DMS 273 treated with DMSO at 0.1 percent for 48 hours (cell line): ENCODE measurements around the gene TGFB1I1.
A peak's percentile ranks its signal among the peaks of the same experiment; 100 is the strongest.
"Not testable (repeated sequence)": the region's sequence is repeated elsewhere in the genome, so short reads cannot be mapped to it uniquely, and the experiment has no call there.

Experiments
- DNase-seq: peaks from one replicate; lab custom pipeline; 2025; lab: John Stamatoyannopoulos, UW

The TGFB1I1 gene

DNA sequence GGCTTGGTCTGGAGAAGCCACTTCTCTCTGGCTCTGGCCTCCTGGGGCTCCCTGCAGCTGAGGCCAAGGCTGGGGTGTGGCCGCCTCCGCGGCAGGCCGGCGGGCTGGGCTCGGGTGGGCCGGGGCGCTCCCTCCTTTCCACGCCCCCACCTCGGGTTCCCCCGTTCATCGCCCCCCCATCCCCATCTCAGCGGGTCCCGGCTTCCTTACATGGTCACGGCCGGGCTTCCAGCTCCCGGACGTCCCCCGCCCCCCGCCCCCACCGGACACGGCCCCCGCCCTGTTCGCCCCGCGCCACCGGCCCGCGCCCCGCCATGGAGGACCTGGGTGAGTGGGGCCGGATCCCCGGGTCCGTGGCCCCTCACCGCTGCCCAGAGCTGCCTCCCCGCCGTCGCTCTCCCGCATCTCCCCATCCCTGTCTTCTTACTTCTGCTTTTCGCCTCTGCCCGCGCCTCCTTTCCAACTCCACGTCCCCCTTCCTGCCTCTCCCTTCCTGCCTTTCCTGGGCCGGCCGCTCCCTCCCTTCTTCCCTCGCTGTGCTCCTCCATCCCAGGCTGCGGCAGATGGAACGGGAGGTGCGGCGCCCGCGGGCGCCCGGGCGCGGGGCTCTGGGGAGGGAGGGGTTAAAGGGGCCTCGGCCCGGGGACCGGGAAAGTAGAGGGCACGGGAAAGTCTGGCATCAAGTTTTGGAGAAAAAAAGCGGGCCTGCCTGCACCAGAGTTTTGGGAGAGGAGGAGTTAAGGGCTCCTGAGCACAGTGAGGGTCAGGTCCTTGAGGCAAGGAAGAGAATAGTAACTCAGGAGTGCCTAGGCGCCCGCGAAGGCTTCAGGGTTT lies at the start of gene TGFB1I1:
TGFB1I1 (plus strand) TSS at position 278 of the 834 bp plus-strand sequence; CDS start at position 315, 37 bp downstream.
- DNase-seq: no peak

DNA sequence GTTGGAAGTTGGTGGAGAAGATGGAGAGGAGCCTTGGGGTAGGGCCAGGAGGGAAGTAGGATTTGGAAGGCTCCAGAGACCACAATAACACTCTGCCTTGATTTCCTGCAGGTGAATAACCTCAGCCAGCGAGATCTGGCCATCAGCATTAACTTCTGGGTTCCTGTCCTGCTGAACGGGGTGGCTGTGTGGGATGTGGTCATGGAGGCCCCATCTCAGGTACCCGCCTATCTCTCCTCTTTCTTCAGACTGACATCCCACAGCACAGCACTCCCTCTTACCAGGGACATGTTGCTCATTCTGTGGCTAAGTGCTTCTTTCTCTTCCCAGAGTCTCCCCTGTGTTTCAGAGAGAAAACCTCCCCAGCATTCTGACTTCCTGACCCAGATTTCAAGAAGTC lies 48.7 kb upstream of the TGFB1I1 start:
- no peak for DNase-seq

DNA sequence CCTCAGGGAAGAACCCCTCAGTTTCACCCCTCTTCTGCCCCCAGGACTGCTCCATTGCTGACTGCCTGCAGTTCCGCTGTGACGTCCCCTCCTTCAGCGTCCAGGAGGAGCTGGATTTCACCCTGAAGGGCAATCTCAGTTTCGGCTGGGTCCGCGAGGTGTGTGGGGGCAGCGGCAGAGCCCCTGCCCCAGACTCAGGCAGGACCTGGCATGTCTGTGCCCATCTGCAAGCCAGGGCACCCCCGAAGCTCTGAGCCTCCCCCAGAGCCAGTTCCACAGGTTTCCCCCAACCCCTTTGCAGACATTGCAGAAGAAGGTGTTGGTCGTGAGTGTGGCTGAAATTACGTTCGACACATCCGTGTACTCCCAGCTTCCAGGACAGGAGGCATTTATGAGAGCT lies 48.2 kb upstream of the TGFB1I1 start:
- no peak for DNase-seq

DNA sequence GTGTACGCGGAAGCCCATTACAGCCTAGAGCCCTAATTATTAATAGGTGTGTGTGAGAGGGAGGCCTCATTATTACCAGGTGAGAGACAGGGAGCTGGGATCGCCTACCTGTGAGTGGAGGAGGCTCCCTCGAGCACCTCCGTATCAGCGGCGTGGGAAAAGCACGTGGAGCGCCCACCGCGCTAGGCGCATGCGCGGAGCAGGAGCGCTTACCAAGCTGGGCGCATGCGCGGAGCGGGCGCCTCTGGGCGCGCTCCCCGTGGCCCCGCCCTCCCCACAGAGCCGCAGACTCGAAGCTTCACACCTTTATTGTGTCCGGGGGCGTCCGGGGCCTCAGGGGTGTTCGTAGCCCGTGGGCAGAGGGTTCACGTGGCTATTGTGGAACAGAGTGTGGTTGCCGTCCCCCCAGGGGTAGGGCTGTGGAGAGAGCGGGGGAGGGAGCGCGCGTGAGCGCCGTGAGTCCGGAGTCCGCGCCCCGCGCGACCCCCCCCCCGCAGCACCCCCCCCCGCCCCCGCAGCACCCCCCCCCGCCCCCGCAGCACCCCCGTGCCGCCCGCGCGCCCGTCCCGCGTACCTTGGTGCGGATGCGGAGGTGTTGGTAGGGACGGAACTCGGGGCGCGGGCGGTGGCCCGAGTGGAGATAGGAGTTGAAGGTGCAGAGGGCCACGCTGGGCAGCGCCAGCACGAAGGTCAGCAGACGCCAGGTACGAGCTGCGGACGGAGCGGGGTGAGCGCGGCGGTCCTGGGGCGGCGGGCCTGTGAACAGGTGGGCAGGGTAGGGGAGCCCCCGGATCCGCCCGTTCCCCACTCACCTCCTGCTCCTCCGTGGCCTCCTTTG lies 44.3 kb upstream of the TGFB1I1 start:
- no peak for DNase-seq

DNA sequence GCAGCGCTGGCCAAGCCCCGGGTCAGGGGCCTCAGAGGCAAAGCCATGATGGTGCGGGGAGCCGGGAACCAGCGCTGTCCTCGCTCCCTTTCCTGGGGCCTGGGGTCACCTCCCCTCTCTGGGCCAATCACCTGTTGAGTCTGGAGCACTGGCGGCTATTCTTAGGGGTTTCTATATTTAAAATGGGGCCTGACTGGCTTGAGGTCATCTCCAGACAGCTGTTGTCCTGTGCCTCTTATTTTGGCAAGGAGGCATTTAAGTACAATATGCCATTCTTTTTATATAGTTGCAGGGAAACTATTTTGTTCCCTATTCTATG lies 43.7 kb upstream of the TGFB1I1 start, which contains the start of gene COX6A2:
COX6A2 (minus strand) TSS at position 82 of the 319 bp plus-strand sequence; CDS start at position 47, 35 bp downstream.
- no peak for DNase-seq

DNA sequence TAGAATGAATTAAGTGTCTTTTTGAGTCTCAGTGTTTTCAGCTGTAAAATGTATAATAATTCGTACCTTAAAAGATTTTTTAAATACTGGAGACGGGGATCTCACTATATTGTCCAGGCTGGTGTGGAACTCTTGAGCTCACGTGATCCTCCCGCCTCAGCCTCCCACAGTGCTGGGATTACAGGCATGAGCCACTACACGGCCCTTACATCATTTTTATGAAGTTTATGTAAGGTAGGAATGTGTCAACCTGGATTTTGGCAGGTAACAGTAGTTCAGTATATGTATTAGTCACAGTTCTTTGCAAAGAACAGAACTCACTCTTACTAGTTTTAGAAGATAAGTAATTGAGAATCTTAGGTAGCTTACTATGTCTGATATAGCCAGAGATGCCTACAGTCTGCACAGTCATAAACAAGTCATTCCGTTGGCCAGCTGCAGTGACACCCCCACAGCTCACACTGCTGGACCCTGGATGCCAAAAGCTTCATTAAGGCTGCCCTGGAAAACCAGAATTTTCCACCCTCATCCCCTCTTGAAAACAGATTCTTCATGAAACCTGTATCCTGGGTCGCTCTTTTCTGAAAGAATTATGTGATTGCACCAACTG lies 43.2 kb upstream of the TGFB1I1 start:
- DNase-seq: no peak

DNA sequence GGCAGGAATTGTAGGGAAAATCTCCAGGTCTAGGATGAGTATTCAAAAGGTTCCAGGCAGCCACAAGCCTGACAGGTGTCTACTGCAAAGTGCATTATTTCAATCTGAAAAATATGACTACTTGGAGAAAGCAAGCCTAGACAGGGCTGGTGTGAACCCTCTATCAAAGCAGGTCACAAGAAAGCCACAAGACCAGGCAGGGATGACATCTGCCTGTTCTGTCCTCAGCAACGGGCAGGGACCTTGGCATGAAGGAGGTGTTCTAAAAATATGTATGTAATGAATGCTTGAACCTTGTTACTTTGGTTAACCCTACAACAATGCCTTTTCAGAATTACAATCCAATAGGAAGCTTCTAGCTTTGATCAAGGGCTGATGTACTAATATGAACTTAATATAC lies 42.6 kb upstream of the TGFB1I1 start:
- DNase-seq: no peak

DNA sequence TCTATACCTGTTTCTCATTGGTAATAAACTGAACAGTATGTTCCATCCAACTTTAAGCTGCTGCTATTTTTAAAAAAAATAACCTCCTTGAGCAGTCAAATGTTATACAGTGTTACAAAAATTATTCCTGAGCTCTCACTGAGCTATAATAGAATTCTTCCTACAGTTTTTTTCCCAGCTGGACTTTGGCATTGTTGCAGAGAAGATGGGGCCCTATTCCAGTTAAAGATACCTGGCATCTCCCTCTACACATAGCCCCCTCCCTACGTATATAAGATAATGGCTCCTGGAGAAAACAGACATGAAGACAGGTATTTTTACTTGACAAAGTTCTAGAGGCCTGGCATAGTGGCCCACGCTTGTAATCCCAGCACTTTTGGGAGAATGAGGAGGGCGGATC lies 42.2 kb upstream of the TGFB1I1 start:
- DNase-seq: no peak

DNA sequence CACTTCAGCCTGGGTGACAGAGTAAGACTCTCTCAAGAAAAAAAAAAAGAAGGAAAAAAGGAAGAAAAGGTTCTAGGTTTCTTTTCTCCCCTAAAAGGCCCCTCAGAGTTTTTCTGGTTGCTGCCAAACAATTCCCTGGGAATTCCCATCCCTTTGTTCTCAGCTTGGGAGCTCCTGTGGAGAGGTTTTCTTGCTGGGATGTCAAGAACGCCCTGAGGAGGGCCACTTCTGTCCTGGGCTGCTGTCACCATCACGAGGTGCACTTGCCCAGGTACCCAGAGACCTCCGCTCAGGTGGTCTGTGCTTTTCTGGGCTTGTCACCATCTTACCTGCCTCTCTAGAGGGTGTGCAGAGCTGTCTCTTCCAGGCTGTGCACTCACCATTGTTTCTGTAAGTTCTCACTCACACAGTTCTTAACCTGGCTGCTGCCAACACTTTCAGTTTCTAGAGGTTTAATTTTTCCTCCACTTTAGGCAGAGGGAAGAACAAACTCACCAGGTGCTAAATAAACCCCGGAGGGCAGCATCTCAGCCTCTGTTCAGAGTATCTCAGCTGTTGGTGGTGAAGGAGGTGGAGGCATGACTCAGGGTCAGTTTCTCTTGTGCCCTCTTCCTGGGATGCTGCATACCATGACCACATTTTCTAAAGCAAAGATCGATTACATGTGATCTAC lies 41.4 kb upstream of the TGFB1I1 start:
- no peak for DNase-seq

DNA sequence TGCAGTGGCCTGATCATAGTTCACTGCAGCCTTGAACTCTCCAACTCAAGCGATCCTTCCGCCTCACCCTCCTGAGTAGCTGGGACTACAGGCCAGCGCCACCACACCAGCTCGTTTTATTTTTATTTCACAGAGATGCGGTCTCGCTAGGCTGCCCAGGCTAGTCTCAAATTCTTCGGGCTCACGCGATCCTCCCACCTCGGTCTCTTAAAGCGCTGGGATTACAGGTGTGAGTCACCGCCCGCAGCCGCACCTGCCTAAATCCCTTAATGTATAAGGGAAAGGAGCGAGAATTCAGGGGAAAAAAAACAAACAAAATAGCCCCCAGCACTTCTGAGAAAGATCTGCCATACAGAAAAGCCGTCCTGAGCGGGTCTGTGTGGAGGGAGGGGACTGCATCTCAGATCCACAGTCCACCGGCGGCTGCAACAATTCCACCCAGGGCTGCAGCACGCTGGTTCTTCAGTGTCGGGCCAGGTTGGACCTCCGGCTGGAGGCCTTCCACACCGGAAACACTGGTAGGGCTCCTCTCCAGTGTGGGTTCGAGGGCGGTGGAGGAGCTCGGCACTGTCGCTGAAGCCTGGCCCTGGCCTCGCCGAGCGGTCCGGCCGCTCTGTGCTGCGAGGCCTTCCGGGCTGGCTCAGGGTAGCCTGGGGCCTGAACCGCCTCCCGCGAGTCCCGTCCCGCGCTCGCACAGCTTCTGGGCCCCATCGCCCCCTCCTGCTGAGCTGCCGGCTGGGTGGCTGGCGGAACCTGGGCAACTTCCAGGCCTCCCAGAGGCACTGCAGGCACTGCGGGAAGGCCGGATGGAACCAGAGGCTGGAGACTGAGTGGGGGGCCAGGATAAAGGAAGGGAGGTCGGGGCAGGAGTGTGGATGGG lies 36.4 kb upstream of the TGFB1I1 start:
- no peak for DNase-seq

DNA sequence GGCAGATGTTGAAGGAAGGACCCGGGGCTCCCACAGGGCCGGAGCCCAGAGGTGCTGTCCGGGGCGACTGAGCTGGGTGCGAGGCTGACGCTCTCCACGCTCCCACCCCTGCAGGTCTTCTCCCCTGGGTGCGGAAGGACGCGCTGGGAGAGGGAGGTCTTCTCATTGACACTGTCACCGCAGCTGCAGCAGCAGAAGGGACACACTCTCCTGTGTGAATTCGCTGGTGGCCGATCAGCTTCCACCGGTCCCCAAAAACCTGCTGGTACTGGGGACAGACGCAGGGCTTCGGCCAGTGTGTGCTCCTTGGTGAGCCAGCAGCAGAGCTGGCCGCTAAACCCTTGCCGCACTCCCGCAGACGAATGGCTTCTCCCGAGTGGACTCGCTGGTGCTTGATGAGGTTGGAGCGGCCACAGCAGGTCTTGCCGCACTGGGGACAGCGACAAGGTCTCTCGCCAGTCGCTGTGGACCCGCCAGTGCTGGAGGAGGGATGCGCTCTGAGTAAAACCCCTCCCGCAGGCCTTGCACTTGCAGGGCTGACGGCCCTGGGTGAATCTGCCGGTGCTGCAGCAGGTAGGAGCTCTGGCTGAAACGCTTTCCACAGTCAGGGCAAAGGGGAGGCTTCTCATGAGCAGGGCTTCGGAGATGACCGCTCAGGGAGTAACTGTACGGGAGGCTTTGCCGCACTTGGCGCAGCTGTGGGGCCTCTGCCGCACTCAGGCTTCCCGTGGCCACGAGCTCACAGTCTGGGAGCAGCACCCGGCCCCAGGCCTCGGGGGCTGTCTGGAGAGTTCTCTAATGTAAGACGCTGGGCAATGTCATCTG lies 35.5 kb upstream of the TGFB1I1 start:
- no peak for DNase-seq

DNA sequence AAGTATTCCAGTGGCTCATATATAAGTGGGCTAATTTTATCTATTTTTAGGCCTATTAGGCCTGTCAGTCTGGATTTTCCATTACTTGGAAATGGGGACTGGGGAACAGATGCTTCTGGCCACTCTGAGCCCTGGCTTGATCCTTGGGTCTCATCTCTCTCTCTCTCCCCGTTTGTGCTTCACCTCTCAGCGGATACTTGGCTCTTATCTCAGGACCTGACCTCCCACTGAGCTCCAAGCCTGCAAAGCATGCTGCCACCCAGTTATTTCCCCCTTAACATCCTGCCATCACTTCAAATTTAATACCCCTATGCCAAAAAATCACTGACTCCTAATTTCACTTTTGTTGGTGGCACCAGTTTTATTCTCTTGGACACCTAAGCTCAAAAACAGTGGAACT lies 33.5 kb upstream of the TGFB1I1 start:
- DNase-seq: no peak

DNA sequence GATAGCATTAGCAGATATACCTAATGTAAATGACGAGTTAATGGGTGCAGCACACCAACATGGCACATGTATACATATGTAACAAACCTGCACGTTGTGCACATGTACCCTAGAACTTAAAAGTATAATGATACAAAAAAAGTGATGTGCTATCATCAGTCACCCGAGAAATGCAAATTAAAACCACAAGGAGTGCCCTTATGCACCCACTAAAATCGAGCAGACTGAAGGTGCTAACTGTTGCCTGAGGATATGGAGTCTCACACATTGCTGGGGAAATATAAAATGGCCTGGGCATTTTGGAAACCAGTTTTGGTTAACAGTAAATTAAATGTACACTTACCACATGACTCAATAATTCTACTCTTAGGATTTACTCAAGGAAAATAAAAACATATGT lies 32.9 kb upstream of the TGFB1I1 start:
- DNase-seq: not testable (repeated sequence)

DNA sequence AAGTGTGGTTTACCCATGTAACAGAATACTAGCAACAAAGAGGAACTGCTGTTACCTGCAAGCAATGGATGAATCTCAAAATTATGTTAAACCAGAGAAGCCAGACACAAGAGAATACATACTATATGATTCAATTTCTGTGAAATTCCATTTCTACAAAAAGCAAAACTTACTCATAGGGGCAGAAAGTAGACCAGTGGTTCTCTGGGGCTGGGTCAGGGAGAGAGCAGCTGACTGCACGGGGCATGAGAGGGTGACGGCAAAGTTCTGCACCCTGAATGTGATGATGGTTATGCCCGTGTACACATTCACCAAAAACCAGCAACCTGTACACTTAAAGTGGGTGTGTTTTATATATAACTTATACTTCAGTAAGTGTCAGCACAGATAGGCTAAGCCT lies 32.4 kb upstream of the TGFB1I1 start:
- DNase-seq: no peak

DNA sequence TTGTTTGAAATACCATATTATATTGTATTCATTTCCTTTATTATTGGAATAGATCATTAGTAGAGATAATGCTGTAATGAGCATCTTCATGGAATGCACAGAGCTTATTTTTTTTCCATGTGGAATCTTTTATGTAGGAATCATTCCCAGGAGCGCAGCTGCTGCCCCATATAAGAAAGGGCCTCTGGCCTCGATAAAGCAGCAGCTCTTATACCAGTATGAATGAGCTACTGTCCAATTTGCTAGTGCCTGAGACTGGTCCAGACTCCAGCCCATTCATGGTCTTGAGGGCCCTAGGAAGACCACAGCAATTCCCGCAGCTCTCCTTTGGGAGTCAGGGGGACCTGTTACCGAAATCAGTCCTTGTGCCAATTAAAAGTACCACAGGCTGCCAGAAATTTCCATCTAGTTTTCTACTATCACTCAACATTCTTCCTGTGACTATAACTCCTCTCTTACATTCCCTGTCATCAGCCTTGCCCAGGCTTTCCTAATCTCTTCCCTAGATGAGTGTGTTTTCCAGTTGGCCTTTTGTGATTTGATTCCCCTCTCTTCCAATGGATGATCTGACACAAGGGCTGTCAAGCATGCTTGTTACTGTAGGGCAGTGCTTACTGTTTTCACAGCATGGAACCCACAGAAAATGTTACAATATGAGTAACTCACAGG lies 31.3 kb upstream of the TGFB1I1 start:
- no peak for DNase-seq

DNA sequence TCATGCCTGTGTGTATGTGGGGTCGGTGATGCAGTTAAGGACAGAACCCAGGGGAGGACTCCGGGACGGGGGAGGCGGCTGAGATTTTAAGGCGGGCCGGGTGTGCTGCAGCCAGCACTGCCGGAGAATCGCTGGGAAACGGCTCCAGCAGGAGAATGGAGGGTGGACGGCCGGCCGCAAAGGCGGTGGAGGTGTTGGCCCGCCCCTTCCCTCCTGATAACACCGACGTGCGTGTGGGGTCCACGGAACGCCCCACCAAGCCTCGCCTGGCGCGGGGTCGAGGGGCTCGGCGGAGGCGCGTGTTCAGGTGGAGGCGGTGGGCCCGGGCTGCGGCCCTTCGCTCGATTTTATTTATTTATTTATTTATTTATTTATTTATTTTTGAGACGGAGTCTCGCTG lies 30.0 kb upstream of the TGFB1I1 start:
- no peak for DNase-seq

DNA sequence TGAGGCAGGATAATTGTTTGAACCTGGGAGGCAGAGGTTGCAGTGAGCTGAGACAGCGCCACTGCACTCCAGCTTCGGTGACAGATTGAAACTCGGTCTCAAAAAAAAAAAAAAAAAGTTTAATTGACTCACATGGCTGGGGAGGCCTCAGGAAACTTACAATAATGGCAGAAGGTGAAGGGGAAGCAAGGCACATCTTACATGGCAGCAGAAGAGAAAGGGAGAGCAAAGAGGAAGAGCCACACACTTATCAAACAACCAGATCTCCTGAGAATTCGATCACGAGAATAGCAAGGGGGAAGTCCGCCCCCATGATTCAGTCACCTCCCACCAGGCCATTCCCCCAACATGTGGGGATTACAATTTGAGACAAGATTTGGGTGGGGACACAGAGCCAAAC lies 26.0 kb upstream of the TGFB1I1 start:
- DNase-seq: not testable (repeated sequence)

DNA sequence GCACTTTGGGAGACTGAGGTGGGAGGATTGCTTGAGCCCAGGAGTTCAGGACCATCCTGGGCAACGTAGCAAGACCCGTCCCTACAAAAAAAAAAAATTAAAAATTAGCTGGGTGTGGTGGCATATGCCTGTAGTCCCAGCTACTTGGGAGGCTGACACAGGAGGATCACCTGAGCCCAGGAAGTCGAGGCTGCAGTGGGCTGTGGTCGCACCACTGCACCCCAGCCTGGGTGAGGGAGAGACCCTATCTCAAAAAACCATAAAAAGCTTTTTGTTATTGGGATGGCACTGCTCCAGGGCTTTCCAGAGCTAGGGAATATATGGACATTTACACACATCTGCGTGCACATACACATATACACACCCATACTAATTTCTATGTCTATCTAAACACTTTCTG lies 20.8 kb upstream of the TGFB1I1 start:
- DNase-seq: no peak

DNA sequence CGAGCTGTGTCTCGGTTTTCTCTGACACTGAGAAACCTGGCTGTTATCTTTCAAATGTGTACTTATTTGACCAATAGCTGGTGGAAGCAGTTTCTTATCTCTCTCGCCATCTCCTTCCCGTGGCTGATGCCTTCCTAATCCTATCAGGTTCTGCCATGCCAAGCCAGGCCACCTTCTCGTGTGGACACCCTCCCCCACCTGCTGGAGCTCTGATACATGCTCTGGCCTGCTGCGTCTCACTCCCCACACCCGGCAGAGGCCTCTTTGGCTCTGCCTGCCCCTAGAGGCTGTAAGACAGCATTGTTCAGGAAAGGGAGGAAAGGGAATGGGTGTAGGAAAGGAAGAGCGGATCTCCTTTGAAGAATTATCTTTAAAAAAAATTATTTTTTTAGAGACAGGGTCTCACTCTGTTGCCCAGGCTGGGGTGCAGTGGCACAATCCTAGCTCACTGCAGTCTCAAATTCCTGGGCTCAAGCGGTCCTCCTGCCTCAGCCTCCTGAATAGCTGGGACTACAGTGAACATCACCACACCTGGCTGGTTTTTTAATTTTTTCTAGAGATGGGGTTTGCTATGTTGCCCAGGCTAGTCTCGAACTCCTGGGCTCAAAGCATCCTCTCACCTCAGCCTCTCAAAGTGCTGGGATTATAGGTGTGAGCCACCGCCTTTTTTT lies 20.1 kb upstream of the TGFB1I1 start:
- DNase-seq: peak; percentile 68
